K562 (cell line): ENCODE results near the gene CMBL. TPM values are rescaled to one million over a fixed set of nuclear protein-coding genes. Genes with fewer than 3 reads are reported as not detected.

ENCODE experiments used
- ATF1 ChIP-seq, 2 experiments: fragments of 450-650 bp in 1 of 2; IDR thresholded peaks; 2 replicates each; pipeline ENCODE4 v1.6.1; 2016; ENCODE audit warnings: missing compliant biosample characterization in 1 of 2, missing genetic modification characterization in 1 of 2
- DACH1 ChIP-seq: fragments of 450-650 bp; IDR thresholded peaks from 2 replicates; pipeline ENCODE4 v1.6.1; 2018; ENCODE audit not compliant: partially characterized antibody
- DDX20 ChIP-seq: fragments of 450-650 bp; IDR thresholded peaks from 2 replicates; pipeline ENCODE4 v1.6.1; 2016; ENCODE audit warnings: missing genetic modification characterization, low read depth, mild to moderate bottlenecking, missing compliant biosample characterization, moderate library complexity
- DMBX1 ChIP-seq: fragments of 250-450 bp; sonication (Bioruptor Pico); IDR thresholded peaks from 2 replicates; pipeline ENCODE4 v1.8.0; 2022; ENCODE audit warnings: inconsistent platforms, mild to moderate bottlenecking, moderate library complexity, borderline replicate concordance
- HDAC6 ChIP-seq: IDR thresholded peaks from 2 replicates; pipeline ENCODE4 v1.6.1; 2012; ENCODE audit warnings: low read depth, mild to moderate bottlenecking, control low read depth, inconsistent platforms, low read length, moderate library complexity
- HSF4 ChIP-seq: fragments of 250-450 bp; sonication (Bioruptor Pico); IDR thresholded peaks from 2 replicates; pipeline ENCODE4 v2.1.2; 2022; ENCODE audit warnings: mild to moderate bottlenecking, moderate library complexity, borderline replicate concordance
- MAZ ChIP-seq, 2 experiments: fragments of 450-650 bp in 1 of 2; sonication (generic) in 1 of 2; formaldehyde crosslinking; IDR thresholded peaks in 1 of 2; conservative IDR thresholded peaks in 1 of 2; 2 replicates each; pipeline versions ENCODE4 v1.4.0 to v1.5.0; 2020; ENCODE audit warnings: mild to moderate bottlenecking in 1 of 2, missing genetic modification reagents in 1 of 2
- MED1 ChIP-seq: sonication (generic); formaldehyde crosslinking; IDR thresholded peaks from 2 replicates; pipeline ENCODE4 v1.8.1; 2023; ENCODE audit warnings: missing genetic modification reagents, borderline replicate concordance
- NFXL1 ChIP-seq: fragments of 450-650 bp; formaldehyde crosslinking; IDR thresholded peaks from 2 replicates; pipeline ENCODE4 v1.4.0; 2021; ENCODE audit warnings: mild to moderate bottlenecking
- NR4A1 ChIP-seq, 2 experiments: fragments of 250-450 bp in 1 of 2; fragments of 450-650 bp in 1 of 2; sonication (Bioruptor Pico) in 1 of 2; IDR thresholded peaks; 2 replicates each; pipeline versions ENCODE4 v1.4.0 to v1.6.1; 2016 to 2020; ENCODE audit warnings: mild to moderate bottlenecking in 2 of 2, missing compliant biosample characterization in 1 of 2, missing genetic modification characterization in 1 of 2, moderate library complexity in 1 of 2
- PRPF4 ChIP-seq: fragments of 200-400 bp; formaldehyde crosslinking; IDR thresholded peaks from one replicate; pipeline ENCODE4 v1.6.1; 2017; ENCODE audit warnings: low read length, low read depth, mild to moderate bottlenecking; ENCODE audit not compliant: insufficient read depth, poor library complexity, severe bottlenecking
- SIN3B ChIP-seq: fragments of 450-650 bp; IDR thresholded peaks from 2 replicates; pipeline ENCODE4 v1.6.1; 2017; ENCODE audit warnings: low read depth, mild to moderate bottlenecking, moderate library complexity
- SP2 ChIP-seq: IDR thresholded peaks from 2 replicates; pipeline ENCODE4 v1.6.1; 2011; ENCODE audit warnings: mild to moderate bottlenecking, low read depth, low read length, moderate library complexity; ENCODE audit not compliant: poor library complexity, severe bottlenecking; ENCODE audit errors: extremely low read depth
- SREBF2 ChIP-seq: sonication (generic); formaldehyde crosslinking; IDR thresholded peaks from 2 replicates; pipeline ENCODE4 v1.4.0; 2020; ENCODE audit warnings: mild to moderate bottlenecking, missing genetic modification reagents
- TBL1XR1 ChIP-seq, 2 experiments: IDR thresholded peaks; 2 replicates each; pipeline ENCODE4 v1.6.1; 2012; ENCODE audit warnings: improper control_type of control experiment in 2 of 2, low read length in 2 of 2, mild to moderate bottlenecking in 1 of 2
- TEAD1 ChIP-seq, 2 experiments: fragments of 450-650 bp in 1 of 2; sonication (generic) in 1 of 2; formaldehyde crosslinking; IDR thresholded peaks; 2 replicates each; pipeline versions ENCODE4 v1.4.0 to v1.8.0; 2020 to 2022; ENCODE audit warnings: mild to moderate bottlenecking in 2 of 2, missing genetic modification reagents in 1 of 2
- ZBTB49 ChIP-seq: sonication (generic); formaldehyde crosslinking; IDR thresholded peaks from 2 replicates; pipeline ENCODE4 v1.8.0; 2022; ENCODE audit warnings: missing genetic modification reagents, mild to moderate bottlenecking, borderline replicate concordance
- ZNF584 ChIP-seq: fragments of 200-800 bp; sonication (Bioruptor generic); IDR thresholded peaks from 2 replicates; pipeline ENCODE4 v1.6.1; 2016; ENCODE audit warnings: low read depth, mild to moderate bottlenecking, missing genetic modification characterization, missing compliant biosample characterization
- ZNF830 ChIP-seq: fragments of 250-450 bp; sonication (Bioruptor Pico); IDR thresholded peaks from 2 replicates; pipeline ENCODE4 v1.5.0; 2021; ENCODE audit warnings: mild to moderate bottlenecking
- polyA plus RNA-seq, 8 experiments: library from polyadenylated mRNA; depleted of rRNA in 4 of 8; stranded (reverse) in 5 of 8; unstranded in 3 of 8; fragments of >200 nt; fragmentation: Nextera tagmentation in 2 of 8; fragmentation: Illumina TruSeq in 1 of 8; extraction: Ambion mirVana in 2 of 8; extraction: Trizol in 1 of 8; gene quantifications; 2 replicates each; pipeline versions ENCODE4 v1.2.1 to v1.2.3, GENCODE V29; 2011 to 2014; ENCODE audit warnings: inconsistent platforms in 1 of 8, missing spikeins in 1 of 8
- total RNA-seq, 7 experiments: library from RNA; depleted of rRNA in 6 of 7; stranded (reverse); fragments of >200 nt in 6 of 7; fragmentation: Illumina TruSeq in 2 of 7; extraction: Trizol in 2 of 7; gene quantifications; 2 replicates each; pipeline versions ENCODE4 v1.2.1 to v1.2.3, GENCODE V29; 2011 to 2021; ENCODE audit warnings: low replicate concordance in 1 of 7
- TF ChIP-seq, protein P1 (sequence below): fragments of 450-650 bp; IDR thresholded peaks from 2 replicates; pipeline ENCODE4 v1.6.1; 2016; ENCODE audit warnings: missing biosample characterization, missing genetic modification characterization

The CMBL gene
- total and polyA plus RNA-seq, 9 of the 15 experiments (the other 6 are each of a cell fraction or from before 2014, with no cell fraction given), result 22.6 to 192 (median 71.1) TPM

DNA sequence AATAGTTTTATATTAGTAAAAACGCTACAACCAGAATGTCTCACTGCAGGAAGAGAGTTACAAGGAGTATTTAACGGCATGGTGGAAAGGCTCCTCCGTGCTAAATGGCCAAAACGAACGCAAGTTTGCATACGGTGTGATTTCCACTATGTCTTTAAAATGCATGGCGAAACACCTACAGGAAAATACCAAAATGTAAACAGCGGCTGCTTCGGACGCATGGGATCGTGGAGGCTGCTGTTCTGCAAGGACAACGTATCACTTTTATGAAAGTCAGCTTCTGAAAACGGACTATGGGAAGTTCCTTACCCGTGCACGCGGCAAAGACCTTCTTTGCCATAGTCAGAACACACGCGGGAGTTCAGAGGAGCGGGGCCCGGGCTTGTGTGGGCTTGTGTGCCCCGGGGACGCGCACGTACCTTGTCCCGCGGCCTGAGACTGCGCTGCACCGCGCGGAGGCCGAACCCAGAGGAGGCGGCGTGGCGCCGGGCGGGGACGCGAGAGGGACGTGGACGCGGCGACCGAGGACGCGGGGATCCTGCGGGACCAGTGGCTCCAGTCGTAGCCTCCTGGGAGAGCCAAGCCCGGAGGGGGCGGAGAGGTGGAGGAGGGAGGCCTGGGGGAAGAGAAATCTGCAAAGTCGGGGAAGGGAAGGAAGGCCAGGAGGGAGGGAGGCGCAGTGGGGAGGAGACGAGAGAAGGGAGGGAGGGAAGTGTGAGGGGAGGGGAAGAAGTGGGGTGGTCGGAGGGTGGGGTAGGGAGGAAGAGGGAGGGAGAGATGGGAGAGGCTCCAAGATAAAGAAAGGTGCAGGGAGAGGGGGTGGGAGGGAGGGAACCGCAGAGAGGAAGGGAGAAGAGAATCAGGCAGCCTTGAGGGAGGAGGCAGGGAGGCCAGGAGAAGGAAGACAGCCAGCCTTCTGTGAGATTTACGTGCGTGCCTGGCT is at the start of gene CMBL (continued):
- TF ChIP-seq TEAD1 (CRISPR knock-in tag; IDR thresholded peaks at IDR 0.05), result peak in 1 of 2 experiments; percentile 79; a peak in 1 of 4 replicates
- TF ChIP-seq, protein P1, sequence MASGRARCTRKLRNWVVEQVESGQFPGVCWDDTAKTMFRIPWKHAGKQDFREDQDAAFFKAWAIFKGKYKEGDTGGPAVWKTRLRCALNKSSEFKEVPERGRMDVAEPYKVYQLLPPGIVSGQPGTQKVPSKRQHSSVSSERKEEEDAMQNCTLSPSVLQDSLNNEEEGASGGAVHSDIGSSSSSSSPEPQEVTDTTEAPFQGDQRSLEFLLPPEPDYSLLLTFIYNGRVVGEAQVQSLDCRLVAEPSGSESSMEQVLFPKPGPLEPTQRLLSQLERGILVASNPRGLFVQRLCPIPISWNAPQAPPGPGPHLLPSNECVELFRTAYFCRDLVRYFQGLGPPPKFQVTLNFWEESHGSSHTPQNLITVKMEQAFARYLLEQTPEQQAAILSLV (tag), result no peak
- TF ChIP-seq ZBTB49 (CRISPR knock-in tag), result peak; percentile 23; the same call in 1 of the 2 replicates
- TF ChIP-seq MED1 (CRISPR knock-in tag), result no peak
- no peak for TF ChIP-seq DDX20 (tag)
- no peak for TF ChIP-seq TBL1XR1 (IDR thresholded peaks at IDR 0.05; ENCODE audit: low read length in 2 of 2)
- no peak for TF ChIP-seq PRPF4
- TF ChIP-seq ZNF584 (CRISPR knock-in tag), result no peak
- no peak for TF ChIP-seq NR4A1 (CRISPR knock-in tag; IDR thresholded peaks at IDR 0.05)
- peak; percentile 74 for TF ChIP-seq NR4A1 (tag; IDR thresholded peaks at IDR 0.05)
- TF ChIP-seq DACH1, result no peak
- no peak for TF ChIP-seq DMBX1 (CRISPR knock-in tag)
- no peak for TF ChIP-seq SP2
- no peak for TF ChIP-seq NFXL1 (CRISPR knock-in tag)
- 0 out of 2 replicates have a peak, but pooled peaks have one; percentile 13 for TF ChIP-seq SIN3B
- TF ChIP-seq ZNF830 (CRISPR knock-in tag), result no peak
- TF ChIP-seq HSF4 (CRISPR knock-in tag), result no peak
- no peak for TF ChIP-seq ATF1 (CRISPR knock-in tag; IDR thresholded peaks at IDR 0.05)
- peak; percentile 80 for TF ChIP-seq ATF1 (tag; IDR thresholded peaks at IDR 0.05)
- TF ChIP-seq HDAC6, result no peak
- TF ChIP-seq MAZ (CRISPR knock-in tag; conservative IDR thresholded peaks at IDR 0.05 in 1 of 2, IDR thresholded peaks at IDR 0.05 in 1 of 2), result peak; percentile 84 to 97
- no peak for TF ChIP-seq SREBF2
